Measurements from ENCODE around the gene CALHM3.

Gene CALHM3

GRCh38 chr10:103449208-103450144 is 29.6 kb downstream of the CALHM3 start:
- no peak for DNase-seq

DNA sequence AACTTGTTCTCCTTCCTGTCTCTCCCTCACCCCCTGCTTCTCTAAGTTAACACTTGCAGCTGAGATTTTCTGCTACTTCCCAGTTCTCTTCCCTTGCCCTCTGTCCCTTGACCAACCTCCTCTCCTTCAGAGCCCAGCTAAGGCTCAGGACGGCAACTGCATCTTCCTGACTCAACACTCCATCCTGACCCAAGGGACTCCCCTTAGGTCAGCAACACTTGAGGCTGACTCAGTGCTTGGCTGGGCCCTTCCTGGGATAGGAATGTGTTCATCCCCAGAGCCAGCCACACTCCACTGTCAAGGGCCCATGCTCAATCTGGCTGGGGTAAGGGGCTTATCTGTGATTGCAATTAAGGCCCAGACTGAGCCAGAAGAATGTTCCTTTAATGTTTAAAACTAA is 30.3 kb downstream of the CALHM3 start:
- DNase-seq = no peak

DNA sequence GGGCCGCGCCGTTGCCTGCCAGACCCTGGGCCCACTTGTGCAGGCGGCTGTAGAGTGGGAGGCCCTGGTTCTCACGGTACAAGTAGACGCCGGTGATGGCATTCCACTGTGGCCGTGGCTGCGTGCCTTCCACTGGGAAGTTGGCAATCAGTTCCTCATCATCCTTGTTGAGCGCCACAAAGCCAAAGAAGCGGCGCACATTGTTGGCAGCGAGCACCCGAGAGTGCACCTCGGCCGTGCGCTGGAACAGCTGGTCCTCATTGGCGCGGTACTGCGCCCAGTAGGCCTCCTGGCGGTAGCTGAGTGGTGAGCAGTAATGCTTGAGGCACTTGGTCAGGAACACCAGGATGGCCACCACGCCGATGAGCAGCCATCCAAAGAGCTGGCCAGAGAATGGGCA is 31.9 kb downstream of the CALHM3 start:
- no peak for DNase-seq

DNA sequence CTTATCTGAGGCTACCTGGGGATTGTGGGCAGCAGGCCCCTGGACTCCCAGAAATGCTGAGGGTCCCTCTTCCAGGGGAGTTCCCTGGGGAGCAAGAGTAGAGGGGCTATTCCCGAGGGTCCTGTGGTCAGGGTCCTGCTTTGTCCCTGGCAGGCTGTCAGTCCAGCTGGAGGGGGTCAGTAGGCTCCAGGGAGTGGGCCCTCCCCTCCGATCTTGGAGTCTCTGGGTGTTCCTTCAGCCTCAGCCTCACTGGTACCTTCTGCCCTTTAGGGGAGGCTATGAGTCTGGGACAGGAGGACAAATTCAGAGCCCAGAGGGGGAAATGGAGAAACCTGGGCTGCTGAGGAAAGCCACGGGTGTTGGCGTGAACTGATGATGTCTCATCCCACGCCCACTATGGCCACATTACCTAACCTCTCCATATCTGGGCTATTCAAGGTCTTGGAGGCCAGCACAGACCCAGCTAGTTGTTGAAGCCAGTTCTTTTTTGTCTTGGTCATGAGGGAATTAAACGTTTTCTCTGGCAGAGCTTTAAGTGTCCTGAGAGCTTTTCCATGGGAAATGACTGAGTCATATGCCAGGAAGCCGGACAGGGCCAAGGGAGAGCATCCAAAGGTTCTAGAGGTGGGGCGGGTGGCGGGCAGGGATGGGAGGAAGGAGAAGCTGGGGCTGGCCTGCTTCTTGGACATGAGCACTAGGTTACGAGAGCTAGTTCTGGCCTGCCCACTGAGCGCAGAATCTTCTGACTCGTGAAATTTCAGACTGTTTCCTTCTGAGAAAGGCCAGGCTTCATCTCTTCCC is 33.1 kb downstream of the CALHM3 start:
- DNase-seq = no peak

- no peak for DNase-seq
These were observed 33.7 kb downstream of the CALHM3 start for GRCh38 chr10:103445366-103445765.

GRCh38 chr10:103444478-103444877 is 34.6 kb downstream of the CALHM3 start:
- DNase-seq = no peak

DNA sequence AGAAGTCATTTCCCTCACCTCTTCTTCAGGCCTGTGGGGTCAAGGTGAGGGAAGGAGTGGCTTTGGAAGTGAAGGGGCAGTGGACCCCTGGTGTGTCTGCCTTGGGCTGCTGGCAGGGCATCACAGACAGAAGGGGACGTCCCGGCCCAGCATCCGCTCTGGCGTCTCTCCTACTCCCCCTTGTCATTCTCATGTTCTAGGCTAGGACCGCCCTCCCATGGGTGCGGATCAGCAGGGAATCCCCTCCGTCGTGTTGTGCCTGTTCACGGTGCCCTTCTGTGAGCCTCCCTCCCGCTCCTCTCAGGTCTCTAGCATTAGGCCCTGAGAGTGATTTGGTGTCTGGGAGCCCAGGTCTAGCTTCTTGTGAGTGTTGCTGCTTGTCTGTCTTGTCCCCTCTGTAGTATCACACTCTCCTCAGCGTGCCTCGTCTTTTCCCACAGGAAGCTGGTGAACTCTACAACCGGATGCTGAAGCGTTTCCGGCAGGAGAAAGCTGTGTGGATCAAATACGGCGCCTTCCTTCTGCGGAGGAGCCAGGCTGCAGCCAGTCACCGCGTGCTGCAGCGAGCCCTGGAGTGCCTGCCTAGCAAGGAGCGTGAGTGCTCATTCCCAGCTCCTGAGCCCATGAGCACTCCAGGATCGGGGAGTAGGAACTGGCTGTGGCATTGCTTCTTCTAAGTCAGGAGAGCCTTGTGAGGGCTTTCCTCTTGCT is 35.4 kb downstream of the CALHM3 start:
- DNase-seq = no peak

DNA sequence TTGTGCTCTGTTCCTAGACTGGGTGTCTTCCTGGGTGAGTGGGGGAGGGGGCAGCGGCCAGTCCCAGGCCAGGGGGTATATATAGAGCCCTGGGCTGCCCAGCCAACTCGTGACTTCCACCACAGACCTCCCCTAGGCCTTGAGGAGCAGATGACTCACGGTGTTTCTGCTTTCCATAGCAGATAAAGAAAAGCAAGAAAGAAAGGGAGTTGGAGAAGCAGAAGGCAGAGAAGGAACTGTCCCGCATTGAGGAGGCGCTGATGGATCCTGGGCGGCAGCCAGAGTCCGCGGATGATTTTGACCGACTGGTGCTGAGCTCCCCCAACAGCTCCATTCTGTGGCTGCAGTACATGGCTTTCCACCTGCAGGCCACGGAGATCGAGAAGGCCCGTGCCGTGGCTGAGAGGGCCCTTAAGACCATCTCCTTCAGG is 37.0 kb downstream of the CALHM3 start:
- DNase-seq = no peak

DNA sequence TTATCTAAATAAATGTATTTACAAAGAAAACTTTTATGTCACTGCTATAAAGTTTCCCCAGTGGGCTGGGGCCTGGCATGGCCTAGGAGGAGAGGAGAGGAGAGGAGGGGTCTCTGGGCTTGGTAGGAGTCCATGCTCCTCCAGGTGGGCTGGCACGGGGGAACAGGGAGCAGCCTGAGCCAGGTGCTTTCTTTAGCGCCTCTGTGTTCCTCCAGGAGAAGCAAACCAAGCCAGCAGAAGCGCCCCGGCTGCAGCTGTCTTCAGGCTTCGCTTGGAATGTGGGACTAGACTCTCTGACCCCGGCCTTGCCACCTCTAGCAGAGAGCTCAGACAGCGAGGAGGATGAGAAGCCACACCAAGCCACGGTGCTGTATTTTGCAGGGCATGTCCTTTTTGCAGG is 37.4 kb downstream of the CALHM3 start:
- DNase-seq = no peak

- no peak for DNase-seq
These were observed 37.8 kb downstream of the CALHM3 start for GRCh38 chr10:103441206-103441605.

DNA sequence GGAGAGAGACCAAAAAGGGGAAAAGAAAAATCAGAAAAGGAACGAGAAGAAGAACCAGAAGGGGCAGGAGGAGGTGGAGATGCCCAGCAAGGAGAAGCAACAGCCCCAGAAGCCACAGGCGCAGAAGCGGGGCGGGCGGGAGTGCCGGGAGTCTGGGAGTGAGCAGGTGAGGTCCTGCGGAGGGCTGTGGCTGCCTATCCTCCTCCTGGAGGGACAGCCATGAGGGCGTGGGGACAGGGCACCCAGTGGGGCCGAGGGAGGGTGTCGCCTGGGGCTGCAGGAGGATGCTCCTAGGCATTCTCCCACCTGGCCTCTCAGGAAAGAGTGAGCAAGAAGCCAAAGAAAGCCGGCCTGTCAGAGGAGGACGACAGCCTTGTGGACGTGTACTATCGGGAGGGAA is 38.6 kb downstream of the CALHM3 start:
- no peak for DNase-seq

DNA sequence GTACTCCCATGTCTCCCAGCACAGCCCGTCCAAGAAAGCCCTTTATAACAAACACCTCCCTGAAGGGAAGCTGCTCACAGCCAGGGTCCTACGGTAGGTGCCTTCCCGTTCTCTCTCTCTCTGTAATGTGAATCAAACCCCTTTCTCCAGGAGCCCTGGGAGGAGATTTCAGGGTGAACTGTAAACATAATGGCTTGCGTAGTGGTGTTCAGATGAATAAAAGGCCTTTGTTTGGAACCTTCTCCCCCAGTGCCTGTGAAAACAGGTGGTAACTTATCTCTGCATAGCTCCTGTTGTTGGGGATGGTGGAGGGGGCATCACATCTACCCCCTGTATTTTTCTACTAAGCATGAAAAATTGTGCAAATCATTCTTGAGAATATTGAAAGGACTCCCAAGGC is 39.3 kb downstream of the CALHM3 start:
- no peak for DNase-seq

- DNase-seq = no peak
These were observed 45.2 kb downstream of the CALHM3 start for GRCh38 chr10:103433858-103434257.

DNA sequence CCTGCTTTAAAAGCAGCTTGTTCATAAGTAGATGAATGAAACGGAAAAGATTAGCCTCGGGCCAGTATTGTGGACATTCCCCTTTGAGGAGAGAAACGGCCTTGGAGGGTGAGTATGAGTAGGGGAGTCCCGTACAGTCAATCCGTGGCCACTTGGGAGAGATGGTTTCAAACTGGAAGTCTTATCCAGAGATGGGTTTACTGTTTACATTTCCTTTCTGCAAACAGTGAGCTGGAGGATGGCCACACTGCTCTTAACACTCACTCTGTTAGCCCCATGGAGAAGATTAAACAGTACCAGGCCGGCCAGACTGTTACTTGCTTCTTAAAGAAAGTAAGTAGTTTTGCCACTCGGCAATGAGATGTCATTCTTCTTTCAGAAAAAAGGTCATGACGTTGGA is 47.1 kb downstream of the CALHM3 start:
- no peak for DNase-seq

GRCh38 chr10:103429647-103430046 is 49.4 kb downstream of the CALHM3 start:
- peak; percentile 45 for DNase-seq

DNA sequence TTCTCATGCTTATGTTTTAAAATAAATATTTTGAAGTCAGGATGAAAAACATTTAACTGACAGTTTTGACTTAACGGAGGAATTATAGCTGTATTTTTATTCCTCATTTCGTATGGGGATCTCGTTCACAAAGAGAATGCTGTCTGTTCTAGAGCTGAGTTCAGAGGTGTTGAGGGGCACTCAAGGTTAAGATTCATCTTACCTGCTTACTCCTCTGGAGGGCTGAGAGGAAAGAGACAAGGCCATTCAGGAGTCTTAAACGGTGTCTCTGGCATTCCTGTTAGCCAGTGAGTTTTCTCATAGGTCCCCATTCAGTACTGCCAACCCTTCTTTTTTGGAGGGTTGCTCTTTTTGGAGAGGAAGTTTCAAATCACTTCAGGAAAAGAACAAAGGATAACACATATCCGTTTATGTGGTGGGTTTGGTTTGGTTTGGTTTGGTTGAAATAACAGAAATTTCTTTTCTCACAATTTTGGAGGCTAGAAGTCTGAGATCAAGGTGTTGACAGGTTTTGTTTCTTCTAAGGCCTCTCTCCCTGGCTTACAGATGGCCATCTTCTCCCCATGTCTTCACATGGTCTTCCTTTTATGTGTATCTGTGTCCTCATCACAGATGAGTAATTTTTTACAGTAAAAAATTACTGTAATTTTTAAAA is 49.9 kb downstream of the CALHM3 start:
- no peak for DNase-seq

- no peak for DNase-seq
These were observed 51.2 kb downstream of the CALHM3 start for GRCh38 chr10:103427866-103428265.

- DNase-seq = no peak
These were observed 55.3 kb downstream of the CALHM3 start for GRCh38 chr10:103423748-103424147.
